ENCODE data around the gene COL5A1. TPM values are rescaled to one million over a fixed set of nuclear protein-coding genes. Genes with fewer than 3 reads are reported as not detected.

The COL5A1 gene
- total RNA-seq, 4 donors from 2014 or later: 8.4 to 14.7 (median 11.3) TPM

GRCh38 chr9:134595014-134595413, 46.6 kb upstream of the COL5A1 start:
- peak in 1 of 2 donors; percentile 64 for DNase-seq (ENCODE audit: low spot score in 2 of 2)
- TF ChIP-seq CTCF (IDR thresholded peaks at IDR 0.05): no peak
- no peak for TF ChIP-seq POLR2A (IDR thresholded peaks at IDR 0.05)
- WGBS, 2 donors: 96 to 100% methylated on average over 3 to 9 of the region's 9 CpGs
- intact Hi-C loops (cut with DNase I; ENCODE audit: low total_unique reads): no loop called here
- H3K4me3 ChIP-seq (ENCODE audit: low read depth, poor library complexity, severe bottlenecking): no peak overlapping the region

GRCh38 chr9:134597041-134597913, 44.3 kb upstream of the COL5A1 start:
- intact Hi-C loops (cut with DNase I; ENCODE audit: low total_unique reads): no loop called here
- H3K4me3 ChIP-seq (ENCODE audit: low read depth, poor library complexity, severe bottlenecking): no peak overlapping the region
- 90 to 93% methylated on average over 24 to 25 of the region's 25 CpGs for WGBS, 2 donors
- DNase-seq (ENCODE audit: low spot score in 2 of 2): peak; percentile 7 to 76
- TF ChIP-seq CTCF (IDR thresholded peaks at IDR 0.05) (no peak), POLR2A (IDR thresholded peaks at IDR 0.05) (no peak)

- no peak overlapping the region for H3K4me3 ChIP-seq (ENCODE audit: low read depth, poor library complexity, severe bottlenecking)
- 44 to 52% methylated on average over 27 of the region's 27 CpGs for WGBS, 2 donors
- peak; percentile 12 to 84 for DNase-seq (ENCODE audit: low spot score in 2 of 2)
- intact Hi-C loops (cut with DNase I; ENCODE audit: low total_unique reads): no loop called here
- no peak for TF ChIP-seq CTCF (IDR thresholded peaks at IDR 0.05)
- TF ChIP-seq POLR2A (IDR thresholded peaks at IDR 0.05): no peak
Observed at GRCh38 chr9:134597957-134598883, 43.4 kb upstream of the COL5A1 start.

- no peak overlapping the region for H3K4me3 ChIP-seq (ENCODE audit: low read depth, poor library complexity, severe bottlenecking)
- peak in 1 of 2 donors; percentile 10 for DNase-seq (ENCODE audit: low spot score in 2 of 2)
- TF ChIP-seq CTCF (IDR thresholded peaks at IDR 0.05) (no peak), POLR2A (IDR thresholded peaks at IDR 0.05) (no peak)
- WGBS, 2 donors: 73 to 77% methylated on average over 11 of the region's 11 CpGs
- intact Hi-C loops (cut with DNase I; ENCODE audit: low total_unique reads): no loop called here
Observed at GRCh38 chr9:134598884-134599245, 42.7 kb upstream of the COL5A1 start.

GRCh38 chr9:134600371-134600770, 41.2 kb upstream of the COL5A1 start:
- no peak for TF ChIP-seq CTCF (IDR thresholded peaks at IDR 0.05)
- no peak for TF ChIP-seq POLR2A (IDR thresholded peaks at IDR 0.05)
- H3K4me3 ChIP-seq (ENCODE audit: low read depth, poor library complexity, severe bottlenecking): no peak overlapping the region
- intact Hi-C loops (cut with DNase I; ENCODE audit: low total_unique reads): no loop called here
- WGBS, 2 donors: 82 to 87% methylated on average over 6 of the region's 6 CpGs
- no peak for DNase-seq (ENCODE audit: low spot score in 2 of 2)
